H9 (cell line): ENCODE results near the gene ATP13A1. TPM values are rescaled to one million over a fixed set of nuclear protein-coding genes. Genes with fewer than 3 reads are reported as not detected.

ENCODE experiments used
- DNase-seq: peaks from one replicate; pipeline ENCODE4 v3.0.0-alpha.2; 2017
- H2AFZ ChIP-seq: one replicate; pipeline ENCODE4 v1.6.1; 2013; ENCODE audit warnings: mild to moderate bottlenecking, low read length, control low read depth, moderate library complexity
- H2AK5ac ChIP-seq: 2 replicates; pipeline ENCODE4 v1.6.1; 2013; ENCODE audit warnings: low read length, control low read depth, mixed read lengths; ENCODE audit not compliant: insufficient read length
- H2BK120ac ChIP-seq: one replicate; pipeline ENCODE4 v1.6.1; 2013; ENCODE audit warnings: low read depth, mild to moderate bottlenecking, low read length, control low read depth, inconsistent platforms; ENCODE audit not compliant: poor library complexity, severe bottlenecking
- H2BK12ac ChIP-seq: 2 replicates; pipeline ENCODE4 v1.6.1; 2013; ENCODE audit warnings: low read length, control low read depth, mixed read lengths, low read depth; ENCODE audit not compliant: insufficient read length
- H2BK15ac ChIP-seq: 2 replicates; pipeline ENCODE4 v1.6.1; 2013; ENCODE audit warnings: low read depth, low read length, control low read depth
- H2BK20ac ChIP-seq: one replicate; pipeline ENCODE4 v1.6.1; 2013; ENCODE audit warnings: low read depth, mild to moderate bottlenecking, low read length, control low read depth, inconsistent platforms; ENCODE audit not compliant: poor library complexity, severe bottlenecking
- H2BK5ac ChIP-seq: 2 replicates; pipeline ENCODE4 v1.6.1; 2013; ENCODE audit warnings: low read length, control low read depth, mixed read lengths; ENCODE audit not compliant: insufficient read length
- H3K14ac ChIP-seq: 2 replicates; pipeline ENCODE4 v1.6.1; 2013; ENCODE audit warnings: low read length, control low read depth; ENCODE audit not compliant: insufficient read depth
- H3K18ac ChIP-seq: 2 replicates; pipeline ENCODE4 v1.6.1; 2013; ENCODE audit warnings: low read depth, mild to moderate bottlenecking, mixed read lengths, low read length, control low read depth; ENCODE audit not compliant: insufficient read length
- H3K23ac ChIP-seq: 2 replicates; pipeline ENCODE4 v1.6.1; 2013; ENCODE audit warnings: low read length, control low read depth, mixed read lengths, low read depth; ENCODE audit not compliant: insufficient read length
- H3K23me2 ChIP-seq: 2 replicates; pipeline ENCODE4 v1.6.1; 2013; ENCODE audit warnings: low read depth, mild to moderate bottlenecking, mixed read lengths, low read length, control low read depth; ENCODE audit not compliant: insufficient read length, poor library complexity, severe bottlenecking
- H3K27ac ChIP-seq: 2 replicates; pipeline ENCODE4 v1.5.1; 2013; ENCODE audit warnings: low read length, control low read depth, mixed read lengths, low read depth; ENCODE audit not compliant: insufficient read length
- H3K27me3 ChIP-seq: 2 replicates; pipeline ENCODE4 v1.6.1; 2013; ENCODE audit warnings: low read length, control low read depth, inconsistent platforms; ENCODE audit not compliant: insufficient read depth
- H3K4ac ChIP-seq: 2 replicates; pipeline ENCODE4 v1.6.1; 2013; ENCODE audit warnings: low read depth, mild to moderate bottlenecking, control low read depth, inconsistent platforms, low read length, moderate library complexity
- H3K4me1 ChIP-seq: 2 replicates; pipeline ENCODE4 v1.6.1; 2013; ENCODE audit warnings: low read length, control low read depth, inconsistent platforms; ENCODE audit not compliant: insufficient read depth
- H3K4me2 ChIP-seq: 2 replicates; pipeline ENCODE4 v1.6.1; 2013; ENCODE audit warnings: low read length, control low read depth, mixed read lengths; ENCODE audit not compliant: insufficient read length, insufficient read depth
- H3K56ac ChIP-seq: 2 replicates; pipeline ENCODE4 v1.6.1; 2013; ENCODE audit warnings: low read depth, mild to moderate bottlenecking, mixed read lengths, low read length, control low read depth; ENCODE audit not compliant: insufficient read length
- H3K79me1 ChIP-seq: 2 replicates; pipeline ENCODE4 v1.6.1; 2013; ENCODE audit warnings: low read depth, mild to moderate bottlenecking, moderate library complexity, low read length, control low read depth, inconsistent platforms; ENCODE audit not compliant: insufficient read depth, poor library complexity, severe bottlenecking
- H3K79me2 ChIP-seq: 2 replicates; pipeline ENCODE4 v1.6.1; 2013; ENCODE audit warnings: low read length, control low read depth, inconsistent platforms; ENCODE audit not compliant: insufficient read depth
- H3K9ac ChIP-seq: 2 replicates; pipeline ENCODE4 v1.6.1; 2013; ENCODE audit warnings: low read length, control low read depth, mixed read lengths; ENCODE audit not compliant: insufficient read length; ENCODE audit errors: extremely low read depth
- H3K9me3 ChIP-seq: one replicate; pipeline ENCODE4 v1.6.1; 2013; ENCODE audit warnings: low read depth, low read length, inconsistent platforms; ENCODE audit not compliant: control insufficient read depth
- H3T11ph ChIP-seq: one replicate; pipeline ENCODE4 v1.6.1; 2013; ENCODE audit warnings: mild to moderate bottlenecking, low read length, control low read depth, inconsistent platforms
- H4K20me1 ChIP-seq: one replicate; pipeline ENCODE4 v1.6.1; 2013; ENCODE audit not compliant: control insufficient read depth, insufficient read length, insufficient read depth
- H4K5ac ChIP-seq: 2 replicates; pipeline ENCODE4 v1.6.1; 2013; ENCODE audit warnings: low read depth, mild to moderate bottlenecking, mixed read lengths, low read length, control low read depth; ENCODE audit not compliant: insufficient read length
- H4K8ac ChIP-seq: replicated peaks from 2 replicates; pipeline ENCODE4 v1.6.1; 2013; ENCODE audit warnings: low read length, control low read depth, mixed read lengths, low read depth; ENCODE audit not compliant: insufficient read length
- H4K91ac ChIP-seq: 2 replicates; pipeline ENCODE4 v1.6.1; 2013; ENCODE audit warnings: low read depth, mild to moderate bottlenecking, moderate library complexity, mixed read lengths, low read length, control low read depth; ENCODE audit not compliant: insufficient read length
- H3K27ac Mint-ChIP-seq, 3 experiments: 2 replicates in 2 of 3; 3 replicates in 1 of 3; pipeline ENCODE4 v1.8.0; 2020 to 2021; ENCODE audit warnings: mixed read lengths in 3 of 3, mild to moderate bottlenecking in 1 of 3, moderate library complexity in 1 of 3
- H3K27me3 Mint-ChIP-seq: 2 replicates; pipeline ENCODE4 v1.8.0; 2021; ENCODE audit warnings: low read depth, mild to moderate bottlenecking, moderate library complexity, mixed read lengths
- H3K36me3 Mint-ChIP-seq, 3 experiments: 2 replicates in 2 of 3; 3 replicates in 1 of 3; pipeline ENCODE4 v1.8.0; 2020 to 2021; ENCODE audit warnings: low read depth in 3 of 3, mixed read lengths in 3 of 3; ENCODE audit not compliant: insufficient read depth in 1 of 3
- H3K4me1 Mint-ChIP-seq, 2 experiments: 2 replicates each; pipeline ENCODE4 v1.8.0; 2020; ENCODE audit warnings: mixed read lengths in 2 of 2
- H3K4me3 Mint-ChIP-seq, 2 experiments: 2 replicates in 1 of 2; 3 replicates in 1 of 2; pipeline ENCODE4 v1.8.0; 2020 to 2021; ENCODE audit warnings: mild to moderate bottlenecking in 2 of 2, mixed read lengths in 2 of 2, moderate library complexity in 1 of 2
- H3K9me3 Mint-ChIP-seq, 2 experiments: 2 replicates in 1 of 2; 3 replicates in 1 of 2; pipeline ENCODE4 v1.8.0; 2020; ENCODE audit warnings: mild to moderate bottlenecking in 2 of 2, mixed read lengths in 2 of 2, moderate library complexity in 1 of 2
- CTCF ChIP-seq: fragments of 200-600 bp; sonication (generic); conservative IDR thresholded peaks from 3 replicates; pipeline ENCODE4 v1.8.0; 2021; ENCODE audit warnings: antibody characterized with exemption, mild to moderate bottlenecking
- WGBS: extraction: QIAGEN DNeasy Blood & Tissue Kit; methylation state at CpG from one replicate; pipeline ENCODE4 v1.1.7; 2013; ENCODE audit warnings: missing lambda C conversion rate, low lambda C conversion rate, mixed read lengths; ENCODE audit not compliant: insufficient read length; ENCODE audit errors: extremely low coverage; 5-methylcytosine and 5-hydroxymethylcytosine counted together
- total RNA-seq: library from RNA; stranded (reverse); gene quantifications from 2 replicates; pipeline ENCODE4 v1.2.1, GENCODE V29; 2021

Gene ATP13A1
- total RNA-seq, 1 experiment from 2014 or later = 67.8 TPM

GRCh38 chr19:19655641-19656343 lies 7.7 kb downstream of the ATP13A1 start:
- no peak overlapping the region for H4K91ac ChIP-seq
- H2BK20ac ChIP-seq = no peak overlapping the region
- H3K9me3 Mint-ChIP-seq = no peaks in the 10 kb centered on the region
- no peak overlapping the region for H3K23ac ChIP-seq
- H2AK5ac ChIP-seq = no peak overlapping the region
- H3K4me1 Mint-ChIP-seq = no peaks in the 10 kb centered on the region
- no peaks in the 10 kb centered on the region for H3K27me3 ChIP-seq
- H3K18ac ChIP-seq = no peak overlapping the region
- H3K79me2 ChIP-seq = no peaks in the 10 kb centered on the region
- H3K79me1 ChIP-seq = no peaks in the 10 kb centered on the region
- TF ChIP-seq CTCF = no peak
- H2BK5ac ChIP-seq = no peak overlapping the region
- H2BK15ac ChIP-seq = no peak overlapping the region
- no peak overlapping the region for H3K4ac ChIP-seq
- WGBS = no CpG with 5 or more reads among the region's 27 CpGs
- H2BK12ac ChIP-seq = no peak overlapping the region
- H4K20me1 ChIP-seq = no peaks in the 10 kb centered on the region
- H4K8ac ChIP-seq = no peak overlapping the region
- no peaks in the 10 kb centered on the region for H3K9me3 ChIP-seq
- no peak overlapping the region for H3K4me2 ChIP-seq
- no peak overlapping the region for H2BK120ac ChIP-seq
- H2AFZ ChIP-seq = no peak overlapping the region
- H3K27me3 Mint-ChIP-seq = no peaks in the 10 kb centered on the region; the same call in 1 of the 2 replicates
- no peak overlapping the region for H3K27ac ChIP-seq
- H3K4me1 ChIP-seq = no peaks in the 10 kb centered on the region
- H3K9ac ChIP-seq = no peak overlapping the region
- no peak for DNase-seq
- H3K56ac ChIP-seq = no peak overlapping the region
- H3K23me2 ChIP-seq = no peaks in the 10 kb centered on the region
- H3K14ac ChIP-seq = no peak overlapping the region
- H3K4me3 Mint-ChIP-seq = no peak overlapping the region
- no peak overlapping the region for H4K5ac ChIP-seq
- H3T11ph ChIP-seq = no peak overlapping the region
- peaks cover 43 to 88% (median 84%) of the 10 kb centered on the region in 3 experiments for H3K36me3 Mint-ChIP-seq
- no peak overlapping the region for H3K27ac Mint-ChIP-seq
